Right lobe of liver (tissue), 6 donors: Measurements from ENCODE around the gene MPZL1. TPM values are rescaled to one million over a fixed set of nuclear protein-coding genes. Genes with fewer than 3 reads are reported as not detected.

Experiments
- ATAC-seq, 4 donors: fragments of 200-7000 bp; cut with Tn5 transposase; one replicate each; pipeline ENCODE4 v1.9.1; 2020; ENCODE audit warnings: mild to moderate bottlenecking in 4 of 4, moderate library complexity in 4 of 4
- DNase-seq, 3 donors: peaks; one replicate each; pipeline ENCODE4 v3.0.0-alpha.2; 2020
- H3K27ac ChIP-seq, 3 donors: fragments of 200-600 bp; one replicate each; pipeline ENCODE4 v1.8.0; 2022
- H3K27me3 ChIP-seq, 2 donors: fragments of 200-600 bp; one replicate each; pipeline ENCODE4 v1.8.0; 2022
- H3K36me3 ChIP-seq, 4 donors: fragments of 200-600 bp; sonication (generic) in 1 of 4; one replicate each; pipeline versions ENCODE4 v1.5.1 to v1.8.0; 2017 to 2022; ENCODE audit warnings: control low read depth in 1 of 4
- H3K4me1 ChIP-seq, 4 donors: fragments of 200-600 bp; sonication (generic) in 1 of 4; one replicate each; pipeline versions ENCODE4 v1.5.1 to v1.8.0; 2017 to 2022; ENCODE audit warnings: control low read depth in 1 of 4
- H3K4me3 ChIP-seq, 3 donors: fragments of 200-600 bp; one replicate each; pipeline ENCODE4 v1.8.0; 2022
- H3K9me3 ChIP-seq, 4 donors: fragments of 200-600 bp; sonication (generic) in 1 of 4; one replicate each; pipeline versions ENCODE4 v1.5.1 to v1.8.0; 2017 to 2022; ENCODE audit warnings: control low read depth in 1 of 4
- CTCF ChIP-seq, 4 donors: fragments of 200-600 bp in 3 of 4; fragments of 450-650 bp in 1 of 4; IDR thresholded peaks; one replicate each; pipeline versions ENCODE4 v1.5.1 to v1.8.0; 2016 to 2022; ENCODE audit warnings: antibody characterized with exemption in 4 of 4, mild to moderate bottlenecking in 2 of 4
- POLR2A ChIP-seq: fragments of 450-650 bp; IDR thresholded peaks from one replicate; pipeline ENCODE4 v1.6.1; 2017; ENCODE audit warnings: antibody characterized with exemption, mild to moderate bottlenecking
- whole genome bisulfite sequencing: methylation state at CpG from one replicate; pipeline ENCODE4 v1.1.6; 2018; ENCODE audit warnings: low coverage, low lambda C conversion rate; ENCODE audit not compliant: insufficient coverage; ENCODE audit errors: missing lambda C conversion rate; 5-methylcytosine and 5-hydroxymethylcytosine counted together
- intact Hi-C, 2 donors: fragments of 100-400 bp; cut with DNase I; formaldehyde crosslinking; loops; one replicate each; pipeline versions ENCODE4 v1.11.2 to v1.14.1; 2022
- total RNA-seq, 6 experiments: library from RNA; depleted of rRNA in 2 of 6; stranded (reverse); fragments of >200 nt in 2 of 6; fragmentation: NEBNext Ultra II Directional in 3 of 6; extraction: Animal tissue kit (Norgen Biotek cat#: 25700) in 3 of 6; gene quantifications; one replicate each; pipeline versions ENCODE4 v1.1.0 to v1.2.4, GENCODE V29; 2016 to 2023
- donor health status: DM: no; HTN: yes; CAD: no.
- donor health status: DM: no; HTN: no; CAD: no.
- donor health status: DM: no; HTN: no; CAD: no.
- donor health status: DM: no; HTN: yes; CAD: no.
- donor health status: DM: no; HTN: yes; CAD: no.

Gene MPZL1
- total RNA-seq, 6 experiments from 2014 or later: 15.7 to 43.3 (median 18.9) TPM

- Histone ChIP-seq H3K4me3 (no peak overlapping the region), H3K27ac (no peak overlapping the region), H3K4me1 (no peaks in the 10 kb centered on the region), H3K27me3 (no peaks in the 10 kb centered on the region), H3K36me3 (peaks cover 0 to 3% (median 0%) of the 10 kb centered on the region in 4 donors), H3K9me3 (no peaks in the 10 kb centered on the region)
- no peak for DNase-seq
- WGBS: 71% methylated on average over 3 of the region's 5 CpGs
- TF ChIP-seq CTCF (IDR thresholded peaks at IDR 0.05): no peak
- intact Hi-C loops: no loop called here
- ATAC-seq: no peak
Observed at GRCh38 chr1:167675440-167675839, 46.3 kb upstream of the MPZL1 start.

GRCh38 chr1:167676205-167676915 lies 45.4 kb upstream of the MPZL1 start:
- no peak overlapping the region for H3K4me3 ChIP-seq
- ATAC-seq (no peak), DNase-seq (no peak)
- no peaks in the 10 kb centered on the region for H3K9me3 ChIP-seq
- H3K27ac ChIP-seq: no peak overlapping the region
- H3K4me1 ChIP-seq: no peaks in the 10 kb centered on the region
- intact Hi-C loops: no loop called here
- peaks cover 0 to 3% (median 0%) of the 10 kb centered on the region in 4 donors for H3K36me3 ChIP-seq
- no peaks in the 10 kb centered on the region for H3K27me3 ChIP-seq
- no peak for TF ChIP-seq CTCF (IDR thresholded peaks at IDR 0.05)
- TF ChIP-seq POLR2A: no peak
- 83% methylated on average over 1 of the region's 2 CpGs for WGBS

- TF ChIP-seq POLR2A: no peak
- TF ChIP-seq CTCF (IDR thresholded peaks at IDR 0.05): no peak
- Histone ChIP-seq H3K4me3 (no peak overlapping the region), H3K9me3 (no peaks in the 10 kb centered on the region), H3K27ac (no peak overlapping the region), H3K27me3 (no peaks in the 10 kb centered on the region), H3K4me1 (no peaks in the 10 kb centered on the region), H3K36me3 (peaks cover 0 to 3% (median 0%) of the 10 kb centered on the region in 4 donors)
- intact Hi-C loops: no loop called here
- WGBS: 90% methylated on average over 6 of the region's 7 CpGs
- DNase-seq: no peak
- ATAC-seq: no peak
Observed at GRCh38 chr1:167676916-167677848, 44.6 kb upstream of the MPZL1 start.

GRCh38 chr1:167678422-167678821 lies 43.4 kb upstream of the MPZL1 start:
- Histone ChIP-seq H3K9me3 (no peaks in the 10 kb centered on the region), H3K27me3 (no peaks in the 10 kb centered on the region), H3K36me3 (peaks cover 0 to 3% (median 0%) of the 10 kb centered on the region in 4 donors), H3K4me1 (no peaks in the 10 kb centered on the region), H3K4me3 (no peak overlapping the region), H3K27ac (no peak overlapping the region)
- intact Hi-C loops: no loop called here
- DNase-seq: no peak
- no peak for ATAC-seq
- 83% methylated on average over 8 of the region's 10 CpGs for WGBS
- TF ChIP-seq CTCF (IDR thresholded peaks at IDR 0.05) (no peak), POLR2A (no peak)
